GM08714 (cell line): ENCODE data around the gene DNAJB9.

Experiments
- H3K4me3 ChIP-seq: fragments of 200-500 bp; sonication (Bioruptor generic); 2 replicates; pipeline ENCODE4 v1.5.1; 2014; ENCODE audit warnings: mild to moderate bottlenecking, low read length, inconsistent platforms
- ZNF274 ChIP-seq: IDR thresholded peaks from 2 replicates; pipeline ENCODE4 v1.6.1; 2012; ENCODE audit warnings: mild to moderate bottlenecking, low read depth, low read length

DNAJB9 gene

GRCh38 chr7:108557191-108557590 is 12.5 kb upstream of the DNAJB9 start:
- no peak for TF ChIP-seq ZNF274

DNA sequence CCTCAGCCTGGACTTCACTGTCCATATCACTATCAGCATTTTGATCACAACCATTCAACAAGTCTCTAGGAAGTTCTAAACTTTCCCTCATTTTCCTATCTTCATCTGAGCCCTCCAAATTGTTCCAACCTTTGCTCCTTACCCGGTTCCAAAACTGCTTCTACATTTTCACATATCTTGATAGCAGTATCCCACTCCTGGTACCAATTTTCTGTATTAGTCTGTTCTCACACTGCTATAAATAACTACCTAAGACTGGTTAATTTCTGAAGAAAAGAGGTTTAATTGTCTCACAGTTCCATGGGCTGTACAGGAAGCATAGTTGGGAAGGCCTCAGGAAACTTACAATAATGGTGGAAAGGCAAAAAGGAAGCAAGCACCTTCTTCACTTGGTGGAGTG is 12.1 kb upstream of the DNAJB9 start:
- no peak for TF ChIP-seq ZNF274
- no peak overlapping the region for H3K4me3 ChIP-seq

More at GRCh38 chr7:108557191-108557590, 12.5 kb upstream of the DNAJB9 start:
- no peak overlapping the region for H3K4me3 ChIP-seq

GRCh38 chr7:108559253-108559652 is 10.4 kb upstream of the DNAJB9 start:
- TF ChIP-seq ZNF274 = no peak
- H3K4me3 ChIP-seq = no peak overlapping the region

DNA sequence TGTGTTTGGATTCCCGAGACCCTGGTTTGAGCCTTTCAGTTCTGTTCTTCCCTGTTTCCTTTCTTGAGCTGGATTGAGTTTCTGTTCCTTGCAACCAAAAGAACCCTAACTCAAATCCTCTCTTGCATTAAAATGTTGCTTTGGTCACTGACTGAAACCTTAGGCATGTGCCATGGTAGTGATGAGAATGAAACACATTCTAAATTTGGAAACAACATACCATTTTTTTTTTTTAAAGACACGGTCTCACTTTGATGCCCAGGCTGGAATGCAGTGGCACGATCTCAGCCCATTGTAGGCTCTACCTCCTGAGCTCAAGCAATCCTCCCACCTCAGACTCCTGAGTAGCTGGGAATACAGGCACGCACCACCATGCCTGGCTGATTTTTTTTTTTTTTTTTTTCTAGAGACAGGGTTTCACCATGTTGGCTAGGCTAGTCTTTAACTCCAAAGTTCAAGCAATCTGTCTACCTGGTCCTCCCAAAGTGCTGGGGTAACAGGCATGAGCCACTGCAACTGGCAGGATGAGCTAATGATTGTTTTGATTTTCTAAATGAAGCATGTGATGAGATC is 8.5 kb upstream of the DNAJB9 start:
- no peak for TF ChIP-seq ZNF274
- H3K4me3 ChIP-seq = no peak overlapping the region

DNA sequence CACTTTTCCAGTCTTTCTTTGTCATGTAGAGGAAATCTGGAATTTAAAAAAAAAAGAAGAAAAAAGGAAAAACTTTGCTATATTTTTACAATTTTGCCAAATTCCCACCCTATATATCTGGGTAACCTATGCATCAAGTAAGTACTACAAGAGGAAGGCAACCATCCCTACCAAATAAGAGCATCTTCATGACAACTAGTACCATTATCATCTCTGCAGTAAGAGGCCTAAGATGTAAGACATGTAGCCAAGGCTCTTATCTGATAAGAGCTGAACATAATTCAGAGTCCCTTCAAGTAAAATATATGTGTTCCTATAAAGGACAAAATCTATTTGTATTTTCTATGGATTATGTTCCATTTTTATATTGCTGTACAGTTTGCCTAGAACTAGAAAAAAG is 3.7 kb upstream of the DNAJB9 start:
- H3K4me3 ChIP-seq = no peak overlapping the region
- TF ChIP-seq ZNF274 = no peak

- peak overlapping the region; percentile 79 for H3K4me3 ChIP-seq
- no peak for TF ChIP-seq ZNF274
Measured at GRCh38 chr7:108568801-108569380, 783 bp upstream of the DNAJB9 start.

- TF ChIP-seq ZNF274 = no peak
- H3K4me3 ChIP-seq = peak overlapping the region; percentile 69
Measured at GRCh38 chr7:108570146-108570755, 577 bp downstream of the DNAJB9 start.

GRCh38 chr7:108572480-108572879 is 2.8 kb downstream of the DNAJB9 start:
- TF ChIP-seq ZNF274 = no peak
- no peak overlapping the region for H3K4me3 ChIP-seq

- no peak for TF ChIP-seq ZNF274
- no peak overlapping the region for H3K4me3 ChIP-seq
Measured at GRCh38 chr7:108575156-108575555, 5.5 kb downstream of the DNAJB9 start.

GRCh38 chr7:108576116-108576515 is 6.4 kb downstream of the DNAJB9 start:
- no peak for TF ChIP-seq ZNF274
- H3K4me3 ChIP-seq = no peak overlapping the region

- no peak overlapping the region for H3K4me3 ChIP-seq
- TF ChIP-seq ZNF274 = no peak
Measured at GRCh38 chr7:108578937-108579336, 9.3 kb downstream of the DNAJB9 start.

DNA sequence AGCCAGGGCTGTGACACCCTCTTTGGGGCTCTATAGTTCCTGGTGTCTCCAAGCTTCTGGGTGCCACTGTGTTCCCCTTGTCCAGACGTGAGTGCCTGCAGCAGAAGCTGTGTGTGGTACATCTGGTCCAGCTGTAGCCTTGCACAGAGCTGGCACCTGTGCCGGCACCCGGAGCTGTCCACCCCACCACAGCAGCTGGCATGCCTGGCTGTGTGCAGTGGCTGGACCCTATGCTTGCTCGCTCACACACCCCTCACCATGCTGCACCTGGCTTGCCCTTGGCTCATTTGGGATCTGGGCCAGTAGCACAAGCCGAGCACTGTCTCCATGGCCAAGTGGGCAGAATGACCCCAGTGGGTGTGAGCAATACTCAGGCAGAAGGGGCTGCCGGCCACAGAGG is 10.6 kb downstream of the DNAJB9 start:
- no peak for TF ChIP-seq ZNF274
- no peak overlapping the region for H3K4me3 ChIP-seq

GRCh38 chr7:108581655-108582491 is 12.2 kb downstream of the DNAJB9 start:
- H3K4me3 ChIP-seq = no peak overlapping the region
- no peak for TF ChIP-seq ZNF274

DNA sequence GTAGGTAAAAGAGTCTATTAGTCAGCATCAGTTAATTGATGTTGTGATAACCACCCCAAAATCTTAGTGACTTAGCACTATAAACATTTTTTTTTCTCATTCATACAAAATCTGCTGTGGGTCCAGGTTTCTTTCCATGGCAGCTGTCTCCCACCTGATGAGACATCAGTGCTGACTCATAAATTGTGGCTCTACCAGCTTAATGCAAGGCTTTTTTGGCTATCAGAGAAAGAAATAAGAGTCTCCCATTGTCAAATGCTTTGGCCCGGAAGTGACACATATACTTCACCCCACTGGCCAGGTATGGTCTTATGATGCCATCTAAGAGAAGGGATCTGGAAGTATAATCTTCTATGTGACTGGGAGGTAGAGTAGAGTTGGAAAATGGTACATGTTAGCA is 14.5 kb downstream of the DNAJB9 start:
- no peak for TF ChIP-seq ZNF274
- H3K4me3 ChIP-seq = no peak overlapping the region

- TF ChIP-seq ZNF274 = no peak
- H3K4me3 ChIP-seq = no peak overlapping the region
Measured at GRCh38 chr7:108585843-108586242, 16.2 kb downstream of the DNAJB9 start.
